AG10803 (cell line): ENCODE results near the gene SOCS4.
A peak's percentile ranks its signal among the peaks of the same experiment; 100 is the strongest.

Experiments
- DNase-seq: peaks from one replicate; pipeline ENCODE4 v3.0.0; 2010; ENCODE audit warnings: low read depth
- H3K4me3 ChIP-seq: 2 replicates; pipeline ENCODE4 v1.5.1; 2011; ENCODE audit warnings: mild to moderate bottlenecking, low read length, control low read depth
- TF ChIP-seq, protein P1 (sequence below): conservative IDR thresholded peaks from 2 replicates; pipeline ENCODE4 v1.5.1; 2011; ENCODE audit warnings: mild to moderate bottlenecking, low read length, control low read depth, inconsistent platforms

The SOCS4 gene

DNA sequence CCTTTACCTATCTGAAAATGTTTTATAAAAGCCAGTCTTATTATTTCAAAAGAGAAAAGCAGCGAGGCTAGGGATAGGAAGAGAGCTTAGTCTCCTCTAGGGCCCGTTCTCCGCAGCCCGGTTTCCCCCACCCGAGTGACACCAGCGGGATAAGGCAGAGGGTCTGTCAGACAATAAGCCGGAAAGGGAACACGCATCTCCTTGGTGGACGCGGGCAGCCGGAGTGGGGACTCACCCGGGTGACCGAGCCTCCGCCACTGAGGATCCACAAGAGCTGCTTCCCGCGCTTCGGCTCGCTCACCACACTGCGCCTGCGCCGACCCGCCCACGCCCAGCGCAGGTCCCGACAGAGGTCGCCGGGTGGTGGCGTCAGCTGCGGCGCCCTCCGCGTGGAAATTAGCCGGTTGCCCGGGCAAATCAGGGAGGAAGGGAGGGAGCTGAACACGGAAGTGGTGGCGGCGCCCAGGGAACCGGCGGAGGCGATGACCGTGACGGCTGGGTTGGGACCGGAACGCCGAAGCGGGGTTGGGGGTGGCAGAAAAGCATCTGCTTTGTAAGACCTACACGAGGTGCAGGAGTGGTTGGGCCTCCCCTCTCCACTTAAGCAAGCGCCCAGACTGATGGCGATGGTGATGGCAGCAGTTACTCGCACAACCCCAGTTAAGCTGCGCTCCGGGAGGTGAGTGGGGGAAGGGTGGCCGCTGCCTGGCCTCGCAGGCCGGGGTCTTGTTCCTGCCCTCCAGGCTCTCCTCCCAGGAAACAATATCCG is at the start of gene SOCS4, which contains the start of gene WDHD1:
SOCS4 (plus strand) TSS at position 444 of the 769 bp plus-strand sequence. CDS start 15,806 bp downstream, outside the sequence.
WDHD1 (minus strand) TSS at position 307 of the 769 bp plus-strand sequence. CDS start 312 bp downstream, outside the sequence.
- peak; percentile 90 for DNase-seq
- TF ChIP-seq, protein P1, sequence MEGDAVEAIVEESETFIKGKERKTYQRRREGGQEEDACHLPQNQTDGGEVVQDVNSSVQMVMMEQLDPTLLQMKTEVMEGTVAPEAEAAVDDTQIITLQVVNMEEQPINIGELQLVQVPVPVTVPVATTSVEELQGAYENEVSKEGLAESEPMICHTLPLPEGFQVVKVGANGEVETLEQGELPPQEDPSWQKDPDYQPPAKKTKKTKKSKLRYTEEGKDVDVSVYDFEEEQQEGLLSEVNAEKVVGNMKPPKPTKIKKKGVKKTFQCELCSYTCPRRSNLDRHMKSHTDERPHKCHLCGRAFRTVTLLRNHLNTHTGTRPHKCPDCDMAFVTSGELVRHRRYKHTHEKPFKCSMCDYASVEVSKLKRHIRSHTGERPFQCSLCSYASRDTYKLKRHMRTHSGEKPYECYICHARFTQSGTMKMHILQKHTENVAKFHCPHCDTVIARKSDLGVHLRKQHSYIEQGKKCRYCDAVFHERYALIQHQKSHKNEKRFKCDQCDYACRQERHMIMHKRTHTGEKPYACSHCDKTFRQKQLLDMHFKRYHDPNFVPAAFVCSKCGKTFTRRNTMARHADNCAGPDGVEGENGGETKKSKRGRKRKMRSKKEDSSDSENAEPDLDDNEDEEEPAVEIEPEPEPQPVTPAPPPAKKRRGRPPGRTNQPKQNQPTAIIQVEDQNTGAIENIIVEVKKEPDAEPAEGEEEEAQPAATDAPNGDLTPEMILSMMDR, result no peak; the same call in 1 of the 2 replicates
- H3K4me3 ChIP-seq, result peak within 1 kb of the TSS; percentile 95

GRCh38 chr14:54979039-54979438 is 48.0 kb upstream of the SOCS4 start:
- TF ChIP-seq, protein P1, result no peak
- no peak overlapping the region for H3K4me3 ChIP-seq

GRCh38 chr14:54981698-54982097 is 45.3 kb upstream of the SOCS4 start:
- TF ChIP-seq, protein P1, result peak; percentile 43
- H3K4me3 ChIP-seq, result no peak overlapping the region
- peak; percentile 35 for DNase-seq

More at GRCh38 chr14:54979039-54979438, 48.0 kb upstream of the SOCS4 start:
- DNase-seq, result no peak

GRCh38 chr14:54985156-54985555 is 41.9 kb upstream of the SOCS4 start:
- no peak overlapping the region for H3K4me3 ChIP-seq
- no peak for DNase-seq
- TF ChIP-seq, protein P1, result no peak

DNA sequence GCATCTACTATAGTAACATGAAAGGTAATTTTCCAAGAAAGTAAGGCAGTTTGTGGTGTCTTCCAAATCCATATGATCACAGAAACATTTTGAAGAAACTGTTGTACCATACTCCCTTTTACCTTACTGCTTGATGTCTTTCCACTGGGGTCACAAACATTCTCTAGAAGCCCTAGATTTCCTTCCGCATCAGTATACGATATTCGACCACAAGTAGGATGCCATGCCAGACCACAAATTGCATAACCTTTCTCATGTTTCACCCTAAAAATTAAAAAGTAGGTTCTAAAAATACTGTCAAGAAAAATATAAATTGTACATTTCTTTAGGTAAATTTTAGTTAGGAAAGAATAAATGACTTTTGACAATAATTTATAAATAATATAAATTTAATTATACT is 26.7 kb upstream of the SOCS4 start:
- H3K4me3 ChIP-seq, result no peak overlapping the region
- TF ChIP-seq, protein P1, result no peak
- DNase-seq, result peak; percentile 28

DNA sequence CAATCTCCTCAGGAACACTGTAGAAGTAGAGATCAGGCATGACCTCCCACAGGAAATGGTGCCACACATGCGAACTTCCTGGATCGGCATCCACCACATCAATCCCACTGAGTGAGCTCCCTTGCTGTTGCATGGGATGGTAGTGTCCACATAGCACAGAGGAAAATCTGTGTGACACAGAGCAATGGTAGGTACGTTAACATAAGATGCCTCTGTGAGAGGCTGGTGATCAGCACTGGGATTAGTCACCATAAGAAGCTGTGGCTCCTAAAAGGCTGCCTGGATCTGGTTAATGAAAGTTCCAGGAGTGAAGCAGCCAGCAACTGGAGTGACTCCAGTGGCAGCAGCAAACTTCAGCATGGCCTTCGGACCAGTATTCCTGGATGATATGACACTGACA is 22.0 kb upstream of the SOCS4 start:
- TF ChIP-seq, protein P1, result no peak
- H3K4me3 ChIP-seq, result no peak overlapping the region
- peak; percentile 46 for DNase-seq

GRCh38 chr14:55015006-55015405 is 12.0 kb upstream of the SOCS4 start:
- DNase-seq, result no peak
- H3K4me3 ChIP-seq, result no peak overlapping the region
- TF ChIP-seq, protein P1, result no peak
